ENCODE results near the gene MED8. TPM values are rescaled to one million over a fixed set of nuclear protein-coding genes. Genes with fewer than 3 reads are reported as not detected.

MED8 gene
- total RNA-seq, 2 experiments from 2014 or later: 39.6 to 39.7 TPM

- ChIA-PET POLR2A (interaction anchor here (1.1 to 2.8 kb wide), 2 partner anchors 8 to 10 kb away, joined by 3 to 16 read pairs; partner anchors contain the start of gene CDC20), CTCF (no interaction called here)
Measured at GRCh38 chr1:43366601-43367025, 23.0 kb downstream of the MED8 start.

- POLR2A ChIA-PET: interaction anchor here (1.1 kb wide), 1 partner anchor 9 kb away, joined by 3 read pairs; no protein-coding TSS in a partner anchor
- CTCF ChIA-PET: no interaction called here
Measured at GRCh38 chr1:43366179-43366578, 23.4 kb downstream of the MED8 start.

GRCh38 chr1:43365678-43366077 lies 23.9 kb downstream of the MED8 start:
- ChIA-PET POLR2A (no interaction called here), CTCF (no interaction called here)

- CTCF ChIA-PET: no interaction called here
- POLR2A ChIA-PET: no interaction called here
Measured at GRCh38 chr1:43363935-43364525, 25.6 kb downstream of the MED8 start.

GRCh38 chr1:43363283-43363934 lies 26.2 kb downstream of the MED8 start:
- ChIA-PET POLR2A (interaction anchor here (0.6 kb wide), 1 partner anchor 29 kb away, joined by 9 read pairs; no protein-coding TSS in a partner anchor), CTCF (no interaction called here)

GRCh38 chr1:43360616-43361015 lies 29.0 kb downstream of the MED8 start:
- POLR2A ChIA-PET: no interaction called here
- CTCF ChIA-PET: interaction anchor here (1.1 kb wide), 1 partner anchor 29 kb away, joined by 3 read pairs; the partner anchor contains the start of genes MED8 and SZT2

GRCh38 chr1:43359696-43360095 lies 29.9 kb downstream of the MED8 start:
- CTCF ChIA-PET: interaction anchor here (1.1 kb wide), 1 partner anchor 30 kb away, joined by 3 read pairs; the partner anchor contains the start of genes MED8 and SZT2
- POLR2A ChIA-PET: no interaction called here

- CTCF ChIA-PET: interaction anchor here (1.1 to 1.5 kb wide), 3 partner anchors 9 to 132 kb away, joined by 3 to 4 read pairs (median 4); partner anchors contain the start of gene ELOVL1
- POLR2A ChIA-PET: interaction anchor here (0.8 to 1.6 kb wide), 4 partner anchors 9 to 132 kb away, joined by 3 to 16 read pairs (median 3); partner anchors contain the start of genes ELOVL1 and HYI
Measured at GRCh38 chr1:43358746-43359693, 30.6 kb downstream of the MED8 start, which contains the start of gene CDC20. Gene CDC20, plus strand, starts transcription at chr1:43358981. Its CDS starts 235 bp downstream, at chr1:43359216.

GRCh38 chr1:43358121-43358745 lies 31.4 kb downstream of the MED8 start:
- POLR2A ChIA-PET: interaction anchor here (0.8 to 1.6 kb wide), 4 partner anchors 10 to 132 kb away, joined by 3 to 16 read pairs (median 3); partner anchors contain the start of genes ELOVL1 and HYI
- CTCF ChIA-PET: interaction anchor here (0.6 to 1.5 kb wide), 4 partner anchors 10 to 144 kb away, joined by 3 to 4 read pairs (median 4); partner anchors contain the start of gene ELOVL1

GRCh38 chr1:43357251-43357650 lies 32.3 kb downstream of the MED8 start:
- POLR2A ChIA-PET: interaction anchor here (1.0 kb wide), 1 partner anchor 10 kb away, joined by 3 read pairs; no protein-coding TSS in a partner anchor
- CTCF ChIA-PET: no interaction called here

- ChIA-PET CTCF (no interaction called here), POLR2A (no interaction called here)
Measured at GRCh38 chr1:43354936-43355335, 34.7 kb downstream of the MED8 start.

GRCh38 chr1:43354471-43354870 lies 35.1 kb downstream of the MED8 start:
- ChIA-PET POLR2A (no interaction called here), CTCF (no interaction called here)

- ChIA-PET CTCF (no interaction called here), POLR2A (no interaction called here)
Measured at GRCh38 chr1:43352881-43353280, 36.7 kb downstream of the MED8 start.

GRCh38 chr1:43352351-43352705 lies 37.3 kb downstream of the MED8 start:
- CTCF ChIA-PET: no interaction called here
- POLR2A ChIA-PET: no interaction called here

GRCh38 chr1:43351421-43352350 lies 37.9 kb downstream of the MED8 start:
- ChIA-PET POLR2A (no interaction called here), CTCF (no interaction called here)

GRCh38 chr1:43350976-43351375 lies 38.6 kb downstream of the MED8 start:
- POLR2A ChIA-PET: no interaction called here
- CTCF ChIA-PET: no interaction called here

GRCh38 chr1:43349594-43350306 lies 39.9 kb downstream of the MED8 start:
- POLR2A ChIA-PET: no interaction called here
- CTCF ChIA-PET: no interaction called here
